Neural progenitor cell (in vitro differentiated cells): ENCODE data around the gene FGFR3.

Experiments
- EZH2 ChIP-seq: fragments of 200-600 bp; sonication (generic); IDR thresholded peaks from 2 replicates; pipeline ENCODE4 v1.6.1; 2017; ENCODE audit warnings: antibody characterized with exemption, mild to moderate bottlenecking, moderate library complexity
- TF ChIP-seq, protein P1 (sequence below): fragments of 200-600 bp; sonication (generic); IDR thresholded peaks from 2 replicates; pipeline ENCODE4 v1.5.1; 2017; ENCODE audit warnings: antibody characterized with exemption, mild to moderate bottlenecking

- TF ChIP-seq, protein P1, sequence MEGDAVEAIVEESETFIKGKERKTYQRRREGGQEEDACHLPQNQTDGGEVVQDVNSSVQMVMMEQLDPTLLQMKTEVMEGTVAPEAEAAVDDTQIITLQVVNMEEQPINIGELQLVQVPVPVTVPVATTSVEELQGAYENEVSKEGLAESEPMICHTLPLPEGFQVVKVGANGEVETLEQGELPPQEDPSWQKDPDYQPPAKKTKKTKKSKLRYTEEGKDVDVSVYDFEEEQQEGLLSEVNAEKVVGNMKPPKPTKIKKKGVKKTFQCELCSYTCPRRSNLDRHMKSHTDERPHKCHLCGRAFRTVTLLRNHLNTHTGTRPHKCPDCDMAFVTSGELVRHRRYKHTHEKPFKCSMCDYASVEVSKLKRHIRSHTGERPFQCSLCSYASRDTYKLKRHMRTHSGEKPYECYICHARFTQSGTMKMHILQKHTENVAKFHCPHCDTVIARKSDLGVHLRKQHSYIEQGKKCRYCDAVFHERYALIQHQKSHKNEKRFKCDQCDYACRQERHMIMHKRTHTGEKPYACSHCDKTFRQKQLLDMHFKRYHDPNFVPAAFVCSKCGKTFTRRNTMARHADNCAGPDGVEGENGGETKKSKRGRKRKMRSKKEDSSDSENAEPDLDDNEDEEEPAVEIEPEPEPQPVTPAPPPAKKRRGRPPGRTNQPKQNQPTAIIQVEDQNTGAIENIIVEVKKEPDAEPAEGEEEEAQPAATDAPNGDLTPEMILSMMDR, result no peak
- TF ChIP-seq EZH2, result no peak
Observed at GRCh38 chr4:1776521-1777161, 16.5 kb upstream of the FGFR3 start.
